ENCODE measurements around the gene CABP7.

GRCh38 chr22:29720811-29721323 is 1.1 kb downstream of the CABP7 start:
- TF ChIP-seq CTCF (IDR thresholded peaks at IDR 0.05; ENCODE audit: low read depth, low read length, poor library complexity, severe bottlenecking) (no peak), EZH2phosphoT487 (IDR thresholded peaks at IDR 0.05; ENCODE audit: borderline replicate concordance, low read length) (no peak)

All from DOHH2 (cell line).